ENCODE data around the gene ARL8A. TPM values are rescaled to one million over a fixed set of nuclear protein-coding genes. Genes with fewer than 3 reads are reported as not detected.
"Not testable (repeated sequence)": the region's sequence is repeated elsewhere in the genome, so short reads cannot be mapped to it uniquely, and the experiment has no call there.

Gene ARL8A
- total and polyA plus RNA-seq, 2 experiments from 2014 or later, result 30.3 to 32.7 TPM

DNA sequence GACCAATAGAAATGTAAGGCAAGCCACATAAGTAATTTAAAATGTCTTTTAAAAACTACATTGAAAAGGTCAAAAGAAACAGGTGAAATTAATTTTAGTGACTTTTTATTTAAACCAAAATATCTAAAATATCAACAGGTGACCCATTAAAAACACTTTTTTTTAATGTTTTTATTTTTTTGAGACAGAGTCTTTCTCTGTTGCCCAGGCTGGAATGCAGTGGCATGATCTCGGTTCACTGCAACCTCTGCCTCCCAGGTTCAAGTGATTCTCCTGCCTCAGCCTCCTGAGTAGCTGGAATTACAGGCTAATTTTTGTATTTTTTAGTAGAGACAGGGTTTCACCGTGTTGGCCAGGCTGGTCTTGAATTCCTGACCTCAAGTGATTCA is 36.2 kb upstream of the ARL8A start:
- H3K4me3 ChIP-seq; H3K36me3 Mint-ChIP-seq (ENCODE audit: low read depth); H3K4me3 Mint-ChIP-seq: not testable (repeated sequence)

DNA sequence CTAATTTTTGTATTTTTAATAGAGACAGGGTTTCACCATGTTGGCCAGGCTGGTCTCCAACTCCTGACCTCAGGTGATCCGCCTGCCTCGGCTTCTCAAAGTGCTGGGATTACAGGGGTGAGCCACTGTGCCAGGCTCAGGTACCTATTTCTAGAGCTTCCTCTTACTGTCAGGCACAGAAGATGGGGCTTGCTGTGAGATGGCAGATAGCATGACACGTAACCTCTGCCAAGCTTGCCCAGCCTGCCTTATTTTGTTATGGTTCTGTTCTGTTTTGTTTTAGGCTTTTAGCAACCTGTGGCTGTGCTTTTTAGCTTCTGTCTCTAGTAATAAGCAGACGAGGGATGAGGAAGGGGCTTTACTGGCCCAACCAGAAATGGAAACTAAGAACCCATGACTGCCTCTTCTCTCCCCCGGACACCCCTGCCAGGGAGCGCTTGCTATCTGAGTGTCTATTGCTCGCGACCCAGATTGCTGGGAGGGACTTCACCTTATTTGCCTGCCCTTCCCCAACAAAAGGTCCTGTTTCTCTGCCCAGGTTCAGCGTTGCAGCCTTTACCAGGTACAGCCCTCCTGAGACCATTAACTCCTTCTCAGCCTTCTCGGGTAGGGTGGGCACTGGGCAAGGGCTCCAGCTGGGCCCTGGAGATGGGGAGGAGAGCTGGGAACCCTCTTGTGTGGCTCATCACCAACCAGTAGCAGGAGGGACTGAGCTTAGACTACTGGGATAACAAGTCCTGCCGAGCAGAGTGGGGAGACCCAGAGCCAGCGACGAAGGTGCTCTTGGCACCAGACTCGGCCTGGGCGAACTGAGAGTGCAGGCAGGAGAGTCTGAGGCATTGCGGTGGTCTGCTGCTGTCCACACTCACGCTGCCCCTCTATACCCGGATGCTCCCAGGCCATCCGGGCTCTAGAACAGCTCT is 35.6 kb upstream of the ARL8A start:
- Histone ChIP-seq H3K4me2 (no peak overlapping the region), H3K4me3 (no peak overlapping the region), H4K20me1 (replicated peaks; ENCODE audit: insufficient read depth) (no peaks in the 10 kb centered on the region), H3K27ac (ENCODE audit: low read depth) (no peak overlapping the region), H3K4me1 (ENCODE audit: insufficient read depth) (no peaks in the 10 kb centered on the region), H3F3A (replicated peaks; ENCODE audit: low read depth) (no peaks in the 10 kb centered on the region), H3K27me3 (ENCODE audit: insufficient read depth) (no peaks in the 10 kb centered on the region), H3K9me2 (ENCODE audit: insufficient read depth) (no peaks in the 10 kb centered on the region), H3K79me2 (replicated peaks; ENCODE audit: insufficient read depth) (no peaks in the 10 kb centered on the region), H3K36me3 (ENCODE audit: insufficient read depth) (no peaks in the 10 kb centered on the region), H2AFZ (no peak overlapping the region)
- DNase-seq (ENCODE audit: low spot score), result no peak
- Mint-ChIP-seq H3K9me3 (no peaks in the 10 kb centered on the region), H3K36me3 (ENCODE audit: low read depth) (no peaks in the 10 kb centered on the region), H3K27me3 (ENCODE audit: insufficient read depth, low read depth, poor library complexity) (peaks cover 21% of the 10 kb centered on the region), H3K27ac (no peak overlapping the region), H3K4me3 (no peak overlapping the region), H3K4me1 (peaks cover 9% of the 10 kb centered on the region)
- ATAC-seq, result no peak
- TF ChIP-seq, protein P1, sequence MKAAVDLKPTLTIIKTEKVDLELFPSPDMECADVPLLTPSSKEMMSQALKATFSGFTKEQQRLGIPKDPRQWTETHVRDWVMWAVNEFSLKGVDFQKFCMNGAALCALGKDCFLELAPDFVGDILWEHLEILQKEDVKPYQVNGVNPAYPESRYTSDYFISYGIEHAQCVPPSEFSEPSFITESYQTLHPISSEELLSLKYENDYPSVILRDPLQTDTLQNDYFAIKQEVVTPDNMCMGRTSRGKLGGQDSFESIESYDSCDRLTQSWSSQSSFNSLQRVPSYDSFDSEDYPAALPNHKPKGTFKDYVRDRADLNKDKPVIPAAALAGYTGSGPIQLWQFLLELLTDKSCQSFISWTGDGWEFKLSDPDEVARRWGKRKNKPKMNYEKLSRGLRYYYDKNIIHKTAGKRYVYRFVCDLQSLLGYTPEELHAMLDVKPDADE (IDR thresholded peaks at IDR 0.05), result no peak
- TF ChIP-seq ZNF331 (CRISPR knock-in tag; IDR thresholded peaks at IDR 0.05; ENCODE audit: low read depth) (no peak), EZH2phosphoT487 (IDR thresholded peaks at IDR 0.05; ENCODE audit: unreplicated experiment) (no peak)

More for the DNA sequence above, 36.2 kb upstream of the ARL8A start:
- H3K4me1 ChIP-seq (ENCODE audit: insufficient read depth); H3K4me2 ChIP-seq; H3K27ac ChIP-seq (ENCODE audit: low read depth); H2AFZ ChIP-seq; H3K4me1 Mint-ChIP-seq; H3K79me2 ChIP-seq (replicated peaks; ENCODE audit: insufficient read depth); ATAC-seq; H3K9me3 Mint-ChIP-seq; DNase-seq (ENCODE audit: low spot score); H3K36me3 ChIP-seq (ENCODE audit: insufficient read depth); H4K20me1 ChIP-seq (replicated peaks; ENCODE audit: insufficient read depth); H3K27me3 ChIP-seq (ENCODE audit: insufficient read depth); H3K27ac Mint-ChIP-seq; H3F3A ChIP-seq (replicated peaks; ENCODE audit: low read depth); H3K9me2 ChIP-seq (ENCODE audit: insufficient read depth): not testable (repeated sequence)
- peaks cover 21% of the 10 kb centered on the region for H3K27me3 Mint-ChIP-seq (ENCODE audit: insufficient read depth, low read depth, poor library complexity)

DNA sequence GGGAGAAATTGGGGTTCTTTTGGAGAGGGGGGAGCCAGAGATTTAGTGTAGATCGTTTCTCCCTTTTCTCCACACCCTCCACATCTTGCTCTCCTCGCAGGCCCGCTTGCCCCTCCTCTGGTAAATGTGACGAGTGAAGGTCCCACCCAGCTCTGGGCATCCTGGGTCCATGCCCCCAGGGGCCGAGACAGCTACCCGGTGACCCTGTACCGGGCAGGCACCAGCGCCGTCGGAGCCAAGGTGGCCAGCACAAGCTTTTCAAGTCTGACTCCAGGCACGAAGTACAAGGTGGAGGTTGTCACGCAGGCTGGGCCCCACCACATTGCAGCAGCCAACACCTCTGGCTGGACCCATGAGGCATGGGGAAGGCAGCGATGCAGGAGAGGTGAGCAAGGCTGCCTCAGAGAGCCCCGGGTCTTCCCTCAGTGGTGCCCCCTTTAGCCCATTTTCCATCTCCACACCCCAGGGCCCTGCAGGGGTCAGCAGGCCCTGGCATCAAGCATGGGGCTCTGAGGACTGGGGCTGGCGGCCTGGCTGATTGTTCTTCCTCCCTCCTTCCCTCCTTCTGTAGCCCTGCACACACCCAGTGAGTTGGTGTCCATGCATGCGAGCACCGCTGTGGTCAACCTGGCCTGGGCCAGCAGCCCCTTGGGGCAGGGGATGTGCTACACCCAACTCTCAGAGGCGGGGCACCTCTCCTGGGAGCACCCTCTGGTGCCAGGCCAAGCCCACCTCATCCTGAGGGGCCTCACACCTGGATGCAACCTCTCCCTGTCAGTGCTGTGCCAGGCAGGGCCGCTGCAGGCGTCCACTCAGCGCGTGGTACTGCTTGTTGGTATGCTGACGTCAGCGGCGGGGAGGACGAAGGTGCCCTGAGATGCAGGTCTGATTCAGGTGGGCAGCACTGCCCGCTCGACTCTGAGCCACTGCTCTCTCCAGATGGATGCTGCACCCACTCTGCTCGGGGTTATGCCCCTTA is 32.7 kb upstream of the ARL8A start:
- Mint-ChIP-seq H3K4me3 (no peak overlapping the region), H3K4me1 (no peaks in the 10 kb centered on the region; the same call in 2 of the 3 replicates), H3K27me3 (ENCODE audit: insufficient read depth, low read depth, poor library complexity) (peaks cover 20% of the 10 kb centered on the region), H3K36me3 (ENCODE audit: low read depth) (no peaks in the 10 kb centered on the region), H3K27ac (no peak overlapping the region), H3K9me3 (no peaks in the 10 kb centered on the region)
- DNase-seq (ENCODE audit: low spot score) (peak; percentile 49), ATAC-seq (peak; percentile 87)
- no peaks in the 10 kb centered on the region for H3K9me2 ChIP-seq (ENCODE audit: insufficient read depth)
- no peak overlapping the region for H2AFZ ChIP-seq
- H3K4me1 ChIP-seq (ENCODE audit: insufficient read depth), result no peaks in the 10 kb centered on the region
- TF ChIP-seq POLR2AphosphoS5 (IDR thresholded peaks at IDR 0.05; ENCODE audit: low read depth), result no peak
- TF ChIP-seq, protein P2, sequence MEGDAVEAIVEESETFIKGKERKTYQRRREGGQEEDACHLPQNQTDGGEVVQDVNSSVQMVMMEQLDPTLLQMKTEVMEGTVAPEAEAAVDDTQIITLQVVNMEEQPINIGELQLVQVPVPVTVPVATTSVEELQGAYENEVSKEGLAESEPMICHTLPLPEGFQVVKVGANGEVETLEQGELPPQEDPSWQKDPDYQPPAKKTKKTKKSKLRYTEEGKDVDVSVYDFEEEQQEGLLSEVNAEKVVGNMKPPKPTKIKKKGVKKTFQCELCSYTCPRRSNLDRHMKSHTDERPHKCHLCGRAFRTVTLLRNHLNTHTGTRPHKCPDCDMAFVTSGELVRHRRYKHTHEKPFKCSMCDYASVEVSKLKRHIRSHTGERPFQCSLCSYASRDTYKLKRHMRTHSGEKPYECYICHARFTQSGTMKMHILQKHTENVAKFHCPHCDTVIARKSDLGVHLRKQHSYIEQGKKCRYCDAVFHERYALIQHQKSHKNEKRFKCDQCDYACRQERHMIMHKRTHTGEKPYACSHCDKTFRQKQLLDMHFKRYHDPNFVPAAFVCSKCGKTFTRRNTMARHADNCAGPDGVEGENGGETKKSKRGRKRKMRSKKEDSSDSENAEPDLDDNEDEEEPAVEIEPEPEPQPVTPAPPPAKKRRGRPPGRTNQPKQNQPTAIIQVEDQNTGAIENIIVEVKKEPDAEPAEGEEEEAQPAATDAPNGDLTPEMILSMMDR (conservative IDR thresholded peaks at IDR 0.05; ENCODE audit: low read depth in 2 of 2), result peak; percentile 18 to 52; a peak in 3 of 4 replicates
- H3F3A ChIP-seq (replicated peaks; ENCODE audit: low read depth), result no peaks in the 10 kb centered on the region
- H3K27ac ChIP-seq (ENCODE audit: low read depth), result no peak overlapping the region
- H3K79me2 ChIP-seq (replicated peaks; ENCODE audit: insufficient read depth), result no peaks in the 10 kb centered on the region
- no peak overlapping the region for H3K4me2 ChIP-seq
- H3K36me3 ChIP-seq (ENCODE audit: insufficient read depth), result no peaks in the 10 kb centered on the region
- H3K4me3 ChIP-seq, result no peak overlapping the region
- no peaks in the 10 kb centered on the region for H4K20me1 ChIP-seq (replicated peaks; ENCODE audit: insufficient read depth)
- no peaks in the 10 kb centered on the region for H3K27me3 ChIP-seq (ENCODE audit: insufficient read depth)
